Measurements from ENCODE around the gene THY1. TPM values are rescaled to one million over a fixed set of nuclear protein-coding genes. Genes with fewer than 3 reads are reported as not detected.

Gene THY1
- total RNA-seq, 1 donor from 2014 or later = 75.4 TPM

DNA sequence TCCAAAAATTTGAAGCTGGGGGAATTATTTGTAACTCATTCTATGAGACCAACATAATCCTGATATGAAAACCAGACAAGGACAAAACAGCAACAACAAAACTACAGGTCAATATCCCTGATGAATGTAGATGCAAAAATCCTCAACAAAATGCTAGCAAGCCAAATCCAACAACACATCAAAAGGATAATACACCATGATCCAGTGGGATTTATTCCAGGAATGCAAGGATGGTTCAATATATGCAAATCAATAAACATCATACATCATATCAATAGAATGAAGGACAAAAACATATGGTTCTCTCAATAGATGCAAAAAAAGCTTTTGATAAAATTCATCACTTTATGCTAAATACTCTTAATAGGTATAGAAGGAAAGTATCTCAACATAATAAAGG, 22.1 kb downstream of the THY1 start:
- Mint-ChIP-seq H3K27ac (ENCODE audit: unreplicated experiment) (no peak overlapping the region), H3K4me3 (no peak overlapping the region), H3K27me3 (ENCODE audit: low read depth) (no peaks in the 10 kb centered on the region), H3K9me3 (peaks cover 12% of the 10 kb centered on the region), H3K36me3 (ENCODE audit: low read depth) (peaks cover 7% of the 10 kb centered on the region), H3K4me1 (no peaks in the 10 kb centered on the region)
- TF ChIP-seq, protein P1, sequence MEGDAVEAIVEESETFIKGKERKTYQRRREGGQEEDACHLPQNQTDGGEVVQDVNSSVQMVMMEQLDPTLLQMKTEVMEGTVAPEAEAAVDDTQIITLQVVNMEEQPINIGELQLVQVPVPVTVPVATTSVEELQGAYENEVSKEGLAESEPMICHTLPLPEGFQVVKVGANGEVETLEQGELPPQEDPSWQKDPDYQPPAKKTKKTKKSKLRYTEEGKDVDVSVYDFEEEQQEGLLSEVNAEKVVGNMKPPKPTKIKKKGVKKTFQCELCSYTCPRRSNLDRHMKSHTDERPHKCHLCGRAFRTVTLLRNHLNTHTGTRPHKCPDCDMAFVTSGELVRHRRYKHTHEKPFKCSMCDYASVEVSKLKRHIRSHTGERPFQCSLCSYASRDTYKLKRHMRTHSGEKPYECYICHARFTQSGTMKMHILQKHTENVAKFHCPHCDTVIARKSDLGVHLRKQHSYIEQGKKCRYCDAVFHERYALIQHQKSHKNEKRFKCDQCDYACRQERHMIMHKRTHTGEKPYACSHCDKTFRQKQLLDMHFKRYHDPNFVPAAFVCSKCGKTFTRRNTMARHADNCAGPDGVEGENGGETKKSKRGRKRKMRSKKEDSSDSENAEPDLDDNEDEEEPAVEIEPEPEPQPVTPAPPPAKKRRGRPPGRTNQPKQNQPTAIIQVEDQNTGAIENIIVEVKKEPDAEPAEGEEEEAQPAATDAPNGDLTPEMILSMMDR (conservative IDR thresholded peaks at IDR 0.05) = no peak
- DNase-seq (ENCODE audit: low read depth, low spot score) = no peak

DNA sequence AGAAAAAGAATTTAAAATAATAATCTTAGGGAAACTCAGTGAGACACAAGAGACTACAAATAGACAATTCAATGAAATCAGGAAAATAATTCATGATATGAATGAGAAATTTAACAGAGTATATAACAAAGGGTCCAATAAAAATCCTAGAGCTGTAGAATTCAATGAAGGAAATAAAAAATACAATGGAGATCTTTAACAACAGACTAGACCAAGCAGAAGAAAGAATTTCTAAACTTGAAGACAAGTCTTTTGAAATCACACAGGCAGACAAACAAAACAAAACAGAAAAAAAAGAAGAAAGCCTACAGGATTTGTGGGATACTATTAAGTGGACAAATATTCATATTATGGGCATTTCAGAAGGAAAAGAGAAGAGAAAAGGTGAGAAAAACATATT, 25.2 kb downstream of the THY1 start:
- no peak overlapping the region for H3K4me3 Mint-ChIP-seq
- TF ChIP-seq, protein P1 (conservative IDR thresholded peaks at IDR 0.05) = no peak
- H3K27me3 Mint-ChIP-seq (ENCODE audit: low read depth) = peaks cover 16% of the 10 kb centered on the region
- no peaks in the 10 kb centered on the region for H3K4me1 Mint-ChIP-seq
- no peak for DNase-seq (ENCODE audit: low read depth, low spot score)
- H3K27ac Mint-ChIP-seq (ENCODE audit: unreplicated experiment) = no peak overlapping the region
- H3K36me3 Mint-ChIP-seq (ENCODE audit: low read depth) = peaks cover 7% of the 10 kb centered on the region
- peaks cover 12% of the 10 kb centered on the region for H3K9me3 Mint-ChIP-seq

DNA sequence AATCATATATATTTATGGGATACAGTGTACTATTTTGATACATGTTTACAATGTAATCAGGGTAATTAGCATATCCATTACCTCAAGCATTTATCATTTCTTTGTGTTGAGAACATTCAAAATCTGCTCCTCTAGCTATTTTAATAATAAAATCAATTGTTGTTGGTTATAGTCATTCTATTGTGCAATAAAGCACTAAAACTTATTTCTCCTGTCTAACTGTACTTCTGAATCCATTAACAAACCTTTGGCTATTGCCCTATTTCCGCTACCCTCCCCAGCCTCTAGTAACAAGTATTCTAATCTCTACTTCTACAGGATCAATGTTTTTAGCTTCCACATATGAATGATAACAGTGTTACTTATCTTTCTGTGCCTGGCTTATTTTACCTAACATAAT, 26.1 kb downstream of the THY1 start:
- H3K27me3 Mint-ChIP-seq (ENCODE audit: low read depth) = peaks cover 16% of the 10 kb centered on the region
- H3K4me1 Mint-ChIP-seq = no peaks in the 10 kb centered on the region
- H3K9me3 Mint-ChIP-seq = peaks cover 10% of the 10 kb centered on the region
- no peak for DNase-seq (ENCODE audit: low read depth, low spot score)
- no peak overlapping the region for H3K4me3 Mint-ChIP-seq
- TF ChIP-seq, protein P1 (conservative IDR thresholded peaks at IDR 0.05) = no peak
- H3K27ac Mint-ChIP-seq (ENCODE audit: unreplicated experiment) = no peak overlapping the region
- peaks cover 7% of the 10 kb centered on the region for H3K36me3 Mint-ChIP-seq (ENCODE audit: low read depth)

DNA sequence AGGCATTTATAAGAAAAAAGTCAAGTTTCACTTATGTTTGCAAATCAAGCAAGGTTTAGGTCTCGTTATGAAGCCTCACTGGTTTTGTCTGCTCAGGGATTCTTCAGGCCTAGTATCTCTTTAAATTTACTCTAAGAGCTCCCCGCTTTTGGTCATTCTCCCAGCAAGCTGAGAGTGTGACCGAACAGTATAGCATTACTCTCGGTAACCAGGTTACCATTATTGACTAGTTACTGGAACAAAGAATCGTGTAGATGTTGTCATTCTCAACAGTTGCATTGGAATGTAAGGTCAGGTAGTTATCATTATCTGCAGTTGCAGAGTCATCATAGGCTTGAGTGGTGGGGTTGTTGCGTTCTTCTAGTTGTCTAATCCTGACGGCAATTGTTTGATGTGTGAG, 31.7 kb downstream of the THY1 start:
- Mint-ChIP-seq H3K9me3 (no peaks in the 10 kb centered on the region), H3K36me3 (ENCODE audit: low read depth) (no peaks in the 10 kb centered on the region), H3K4me3 (no peak overlapping the region), H3K4me1 (no peaks in the 10 kb centered on the region), H3K27me3 (ENCODE audit: low read depth) (peaks cover 16% of the 10 kb centered on the region), H3K27ac (ENCODE audit: unreplicated experiment) (no peak overlapping the region)
- DNase-seq (ENCODE audit: low read depth, low spot score) = no peak
- TF ChIP-seq, protein P1 (conservative IDR thresholded peaks at IDR 0.05) = no peak

DNA sequence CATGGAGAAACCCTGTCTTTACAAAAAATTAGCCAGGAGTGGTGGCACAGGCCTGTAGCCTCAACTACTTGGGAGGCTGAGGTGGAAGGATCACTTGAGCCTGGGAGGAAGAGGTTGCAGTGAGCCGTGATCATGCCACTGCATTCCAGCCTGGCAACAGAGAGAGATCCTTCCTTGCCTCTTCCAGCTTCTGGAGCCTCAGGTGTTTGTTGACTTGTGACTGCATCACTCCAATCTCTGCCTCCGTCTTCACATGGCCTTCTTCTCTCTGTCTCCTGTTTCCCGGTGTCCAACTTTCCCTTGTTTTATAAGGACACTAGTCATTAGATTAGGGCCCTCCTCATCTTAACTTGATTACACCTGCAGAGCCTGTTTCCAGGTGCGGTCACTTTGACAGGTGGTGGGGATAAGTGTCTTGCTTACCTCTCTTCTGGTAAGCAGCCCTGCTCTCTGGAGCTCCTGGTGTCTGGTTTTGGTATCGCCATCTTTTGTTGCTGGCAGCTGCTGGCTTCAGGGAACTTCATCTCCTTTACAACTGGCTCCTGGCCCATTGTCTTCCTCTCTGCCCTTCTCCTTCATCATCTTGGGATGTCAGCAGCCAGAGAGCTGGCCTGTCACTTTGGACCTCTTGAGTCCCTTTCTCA, 33.2 kb downstream of the THY1 start:
- Mint-ChIP-seq H3K9me3 (no peaks in the 10 kb centered on the region), H3K4me3 (no peak overlapping the region), H3K27me3 (ENCODE audit: low read depth) (peaks cover 10% of the 10 kb centered on the region), H3K36me3 (ENCODE audit: low read depth) (no peaks in the 10 kb centered on the region), H3K27ac (ENCODE audit: unreplicated experiment) (no peak overlapping the region), H3K4me1 (no peaks in the 10 kb centered on the region)
- no peak for DNase-seq (ENCODE audit: low read depth, low spot score)
- TF ChIP-seq, protein P1 (conservative IDR thresholded peaks at IDR 0.05) = peak; percentile 53
